ENCODE measurements around the gene EYS. TPM values are rescaled to one million over a fixed set of nuclear protein-coding genes. Genes with fewer than 3 reads are reported as not detected.

Gene EYS
- total and polyA plus RNA-seq, 2 of the 13 experiments (the other 11 are each of a cell fraction or from before 2014, with no cell fraction given) = 0.04 to 0.07 TPM

DNA sequence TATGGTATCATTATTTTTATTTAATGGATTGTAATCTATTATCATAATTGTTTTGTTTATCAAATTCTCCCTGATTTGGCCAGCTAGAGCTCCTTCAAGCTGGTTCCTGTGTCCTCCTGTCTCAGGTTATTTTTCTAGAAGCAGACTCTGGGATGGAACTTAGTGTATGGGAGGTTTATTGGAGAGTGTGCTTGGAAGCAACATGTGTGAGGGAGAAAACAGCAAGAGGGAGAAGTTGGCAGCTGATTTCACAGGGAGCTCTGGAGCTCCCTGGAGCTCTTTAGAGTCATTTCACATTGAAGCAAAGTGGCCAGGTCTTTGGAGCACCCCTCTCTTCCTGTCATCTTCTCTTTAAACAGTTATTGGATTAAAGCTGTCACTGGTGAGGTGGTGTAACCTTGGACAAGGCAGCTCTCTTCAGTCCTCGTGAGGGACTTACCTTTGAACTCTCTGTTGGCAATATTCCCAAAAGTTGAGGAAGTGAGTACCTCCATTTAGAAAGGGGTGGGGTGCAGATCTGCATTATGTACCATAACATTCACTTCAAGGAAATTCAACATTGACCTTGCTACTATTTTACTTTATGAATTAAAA lies 1967.8 kb downstream of the EYS start (continued):
- TF ChIP-seq, protein P1, sequence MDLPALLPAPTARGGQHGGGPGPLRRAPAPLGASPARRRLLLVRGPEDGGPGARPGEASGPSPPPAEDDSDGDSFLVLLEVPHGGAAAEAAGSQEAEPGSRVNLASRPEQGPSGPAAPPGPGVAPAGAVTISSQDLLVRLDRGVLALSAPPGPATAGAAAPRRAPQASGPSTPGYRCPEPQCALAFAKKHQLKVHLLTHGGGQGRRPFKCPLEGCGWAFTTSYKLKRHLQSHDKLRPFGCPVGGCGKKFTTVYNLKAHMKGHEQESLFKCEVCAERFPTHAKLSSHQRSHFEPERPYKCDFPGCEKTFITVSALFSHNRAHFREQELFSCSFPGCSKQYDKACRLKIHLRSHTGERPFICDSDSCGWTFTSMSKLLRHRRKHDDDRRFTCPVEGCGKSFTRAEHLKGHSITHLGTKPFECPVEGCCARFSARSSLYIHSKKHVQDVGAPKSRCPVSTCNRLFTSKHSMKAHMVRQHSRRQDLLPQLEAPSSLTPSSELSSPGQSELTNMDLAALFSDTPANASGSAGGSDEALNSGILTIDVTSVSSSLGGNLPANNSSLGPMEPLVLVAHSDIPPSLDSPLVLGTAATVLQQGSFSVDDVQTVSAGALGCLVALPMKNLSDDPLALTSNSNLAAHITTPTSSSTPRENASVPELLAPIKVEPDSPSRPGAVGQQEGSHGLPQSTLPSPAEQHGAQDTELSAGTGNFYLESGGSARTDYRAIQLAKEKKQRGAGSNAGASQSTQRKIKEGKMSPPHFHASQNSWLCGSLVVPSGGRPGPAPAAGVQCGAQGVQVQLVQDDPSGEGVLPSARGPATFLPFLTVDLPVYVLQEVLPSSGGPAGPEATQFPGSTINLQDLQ (CRISPR knock-in tag; IDR thresholded peaks at IDR 0.05) = no peak
- TF ChIP-seq ZNF644 (CRISPR knock-in tag; IDR thresholded peaks at IDR 0.05; ENCODE audit: low read depth) (peak; percentile 47; the same call in 1 of the 2 replicates), MEIS1 (CRISPR knock-in tag; IDR thresholded peaks at IDR 0.05; ENCODE audit: borderline replicate concordance) (no peak), KMT2A (CRISPR knock-in tag; IDR thresholded peaks at IDR 0.05) (no peak), ZEB1 (IDR thresholded peaks at IDR 0.05; ENCODE audit: insufficient replicate concordance, low read depth) (no peak)
- TF ChIP-seq, protein P2, sequence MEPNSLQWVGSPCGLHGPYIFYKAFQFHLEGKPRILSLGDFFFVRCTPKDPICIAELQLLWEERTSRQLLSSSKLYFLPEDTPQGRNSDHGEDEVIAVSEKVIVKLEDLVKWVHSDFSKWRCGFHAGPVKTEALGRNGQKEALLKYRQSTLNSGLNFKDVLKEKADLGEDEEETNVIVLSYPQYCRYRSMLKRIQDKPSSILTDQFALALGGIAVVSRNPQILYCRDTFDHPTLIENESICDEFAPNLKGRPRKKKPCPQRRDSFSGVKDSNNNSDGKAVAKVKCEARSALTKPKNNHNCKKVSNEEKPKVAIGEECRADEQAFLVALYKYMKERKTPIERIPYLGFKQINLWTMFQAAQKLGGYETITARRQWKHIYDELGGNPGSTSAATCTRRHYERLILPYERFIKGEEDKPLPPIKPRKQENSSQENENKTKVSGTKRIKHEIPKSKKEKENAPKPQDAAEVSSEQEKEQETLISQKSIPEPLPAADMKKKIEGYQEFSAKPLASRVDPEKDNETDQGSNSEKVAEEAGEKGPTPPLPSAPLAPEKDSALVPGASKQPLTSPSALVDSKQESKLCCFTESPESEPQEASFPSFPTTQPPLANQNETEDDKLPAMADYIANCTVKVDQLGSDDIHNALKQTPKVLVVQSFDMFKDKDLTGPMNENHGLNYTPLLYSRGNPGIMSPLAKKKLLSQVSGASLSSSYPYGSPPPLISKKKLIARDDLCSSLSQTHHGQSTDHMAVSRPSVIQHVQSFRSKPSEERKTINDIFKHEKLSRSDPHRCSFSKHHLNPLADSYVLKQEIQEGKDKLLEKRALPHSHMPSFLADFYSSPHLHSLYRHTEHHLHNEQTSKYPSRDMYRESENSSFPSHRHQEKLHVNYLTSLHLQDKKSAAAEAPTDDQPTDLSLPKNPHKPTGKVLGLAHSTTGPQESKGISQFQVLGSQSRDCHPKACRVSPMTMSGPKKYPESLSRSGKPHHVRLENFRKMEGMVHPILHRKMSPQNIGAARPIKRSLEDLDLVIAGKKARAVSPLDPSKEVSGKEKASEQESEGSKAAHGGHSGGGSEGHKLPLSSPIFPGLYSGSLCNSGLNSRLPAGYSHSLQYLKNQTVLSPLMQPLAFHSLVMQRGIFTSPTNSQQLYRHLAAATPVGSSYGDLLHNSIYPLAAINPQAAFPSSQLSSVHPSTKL (CRISPR knock-in tag; IDR thresholded peaks at IDR 0.05) = peak; percentile 85
- TF ChIP-seq, protein P3, sequence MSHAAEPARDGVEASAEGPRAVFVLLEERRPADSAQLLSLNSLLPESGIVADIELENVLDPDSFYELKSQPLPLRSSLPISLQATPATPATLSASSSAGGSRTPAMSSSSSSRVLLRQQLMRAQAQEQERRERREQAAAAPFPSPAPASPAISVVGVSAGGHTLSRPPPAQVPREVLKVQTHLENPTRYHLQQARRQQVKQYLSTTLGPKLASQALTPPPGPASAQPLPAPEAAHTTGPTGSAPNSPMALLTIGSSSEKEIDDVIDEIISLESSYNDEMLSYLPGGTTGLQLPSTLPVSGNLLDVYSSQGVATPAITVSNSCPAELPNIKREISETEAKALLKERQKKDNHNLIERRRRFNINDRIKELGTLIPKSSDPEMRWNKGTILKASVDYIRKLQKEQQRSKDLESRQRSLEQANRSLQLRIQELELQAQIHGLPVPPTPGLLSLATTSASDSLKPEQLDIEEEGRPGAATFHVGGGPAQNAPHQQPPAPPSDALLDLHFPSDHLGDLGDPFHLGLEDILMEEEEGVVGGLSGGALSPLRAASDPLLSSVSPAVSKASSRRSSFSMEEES (CRISPR knock-in tag; IDR thresholded peaks at IDR 0.05) = peak; percentile 77
- TF ChIP-seq, protein P4, sequence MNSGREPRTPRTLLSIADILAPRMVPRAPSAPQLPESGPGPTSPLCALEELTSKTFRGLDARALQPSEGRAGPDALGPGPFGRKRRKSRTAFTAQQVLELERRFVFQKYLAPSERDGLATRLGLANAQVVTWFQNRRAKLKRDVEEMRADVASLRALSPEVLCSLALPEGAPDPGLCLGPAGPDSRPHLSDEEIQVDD (CRISPR knock-in tag; IDR thresholded peaks at IDR 0.05; ENCODE audit: borderline replicate concordance) = no peak
- TF ChIP-seq, protein P5, sequence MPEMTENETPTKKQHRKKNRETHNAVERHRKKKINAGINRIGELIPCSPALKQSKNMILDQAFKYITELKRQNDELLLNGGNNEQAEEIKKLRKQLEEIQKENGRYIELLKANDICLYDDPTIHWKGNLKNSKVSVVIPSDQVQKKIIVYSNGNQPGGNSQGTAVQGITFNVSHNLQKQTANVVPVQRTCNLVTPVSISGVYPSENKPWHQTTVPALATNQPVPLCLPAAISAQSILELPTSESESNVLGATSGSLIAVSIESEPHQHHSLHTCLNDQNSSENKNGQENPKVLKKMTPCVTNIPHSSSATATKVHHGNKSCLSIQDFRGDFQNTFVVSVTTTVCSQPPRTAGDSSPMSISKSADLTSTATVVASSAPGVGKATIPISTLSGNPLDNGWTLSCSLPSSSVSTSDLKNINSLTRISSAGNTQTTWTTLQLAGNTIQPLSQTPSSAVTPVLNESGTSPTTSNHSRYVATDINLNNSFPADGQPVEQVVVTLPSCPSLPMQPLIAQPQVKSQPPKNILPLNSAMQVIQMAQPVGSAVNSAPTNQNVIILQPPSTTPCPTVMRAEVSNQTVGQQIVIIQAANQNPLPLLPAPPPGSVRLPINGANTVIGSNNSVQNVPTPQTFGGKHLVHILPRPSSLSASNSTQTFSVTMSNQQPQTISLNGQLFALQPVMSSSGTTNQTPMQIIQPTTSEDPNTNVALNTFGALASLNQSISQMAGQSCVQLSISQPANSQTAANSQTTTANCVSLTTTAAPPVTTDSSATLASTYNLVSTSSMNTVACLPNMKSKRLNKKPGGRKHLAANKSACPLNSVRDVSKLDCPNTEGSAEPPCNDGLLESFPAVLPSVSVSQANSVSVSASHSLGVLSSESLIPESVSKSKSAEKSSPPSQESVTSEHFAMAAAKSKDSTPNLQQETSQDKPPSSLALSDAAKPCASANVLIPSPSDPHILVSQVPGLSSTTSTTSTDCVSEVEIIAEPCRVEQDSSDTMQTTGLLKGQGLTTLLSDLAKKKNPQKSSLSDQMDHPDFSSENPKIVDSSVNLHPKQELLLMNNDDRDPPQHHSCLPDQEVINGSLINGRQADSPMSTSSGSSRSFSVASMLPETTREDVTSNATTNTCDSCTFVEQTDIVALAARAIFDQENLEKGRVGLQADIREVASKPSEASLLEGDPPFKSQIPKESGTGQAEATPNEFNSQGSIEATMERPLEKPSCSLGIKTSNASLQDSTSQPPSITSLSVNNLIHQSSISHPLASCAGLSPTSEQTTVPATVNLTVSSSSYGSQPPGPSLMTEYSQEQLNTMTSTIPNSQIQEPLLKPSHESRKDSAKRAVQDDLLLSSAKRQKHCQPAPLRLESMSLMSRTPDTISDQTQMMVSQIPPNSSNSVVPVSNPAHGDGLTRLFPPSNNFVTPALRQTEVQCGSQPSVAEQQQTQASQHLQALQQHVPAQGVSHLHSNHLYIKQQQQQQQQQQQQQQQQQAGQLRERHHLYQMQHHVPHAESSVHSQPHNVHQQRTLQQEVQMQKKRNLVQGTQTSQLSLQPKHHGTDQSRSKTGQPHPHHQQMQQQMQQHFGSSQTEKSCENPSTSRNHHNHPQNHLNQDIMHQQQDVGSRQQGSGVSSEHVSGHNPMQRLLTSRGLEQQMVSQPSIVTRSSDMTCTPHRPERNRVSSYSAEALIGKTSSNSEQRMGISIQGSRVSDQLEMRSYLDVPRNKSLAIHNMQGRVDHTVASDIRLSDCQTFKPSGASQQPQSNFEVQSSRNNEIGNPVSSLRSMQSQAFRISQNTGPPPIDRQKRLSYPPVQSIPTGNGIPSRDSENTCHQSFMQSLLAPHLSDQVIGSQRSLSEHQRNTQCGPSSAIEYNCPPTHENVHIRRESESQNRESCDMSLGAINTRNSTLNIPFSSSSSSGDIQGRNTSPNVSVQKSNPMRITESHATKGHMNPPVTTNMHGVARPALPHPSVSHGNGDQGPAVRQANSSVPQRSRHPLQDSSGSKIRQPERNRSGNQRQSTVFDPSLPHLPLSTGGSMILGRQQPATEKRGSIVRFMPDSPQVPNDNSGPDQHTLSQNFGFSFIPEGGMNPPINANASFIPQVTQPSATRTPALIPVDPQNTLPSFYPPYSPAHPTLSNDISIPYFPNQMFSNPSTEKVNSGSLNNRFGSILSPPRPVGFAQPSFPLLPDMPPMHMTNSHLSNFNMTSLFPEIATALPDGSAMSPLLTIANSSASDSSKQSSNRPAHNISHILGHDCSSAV (CRISPR knock-in tag; IDR thresholded peaks at IDR 0.05; ENCODE audit: borderline replicate concordance) = no peak
- TF ChIP-seq, protein P6, sequence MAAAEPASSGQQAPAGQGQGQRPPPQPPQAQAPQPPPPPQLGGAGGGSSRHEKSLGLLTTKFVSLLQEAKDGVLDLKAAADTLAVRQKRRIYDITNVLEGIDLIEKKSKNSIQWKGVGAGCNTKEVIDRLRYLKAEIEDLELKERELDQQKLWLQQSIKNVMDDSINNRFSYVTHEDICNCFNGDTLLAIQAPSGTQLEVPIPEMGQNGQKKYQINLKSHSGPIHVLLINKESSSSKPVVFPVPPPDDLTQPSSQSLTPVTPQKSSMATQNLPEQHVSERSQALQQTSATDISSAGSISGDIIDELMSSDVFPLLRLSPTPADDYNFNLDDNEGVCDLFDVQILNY (CRISPR knock-in tag; conservative IDR thresholded peaks at IDR 0.05) = no peak

All from HepG2 (cell line).